ENCODE measurements around the gene TANC1.

The TANC1 gene

DNA sequence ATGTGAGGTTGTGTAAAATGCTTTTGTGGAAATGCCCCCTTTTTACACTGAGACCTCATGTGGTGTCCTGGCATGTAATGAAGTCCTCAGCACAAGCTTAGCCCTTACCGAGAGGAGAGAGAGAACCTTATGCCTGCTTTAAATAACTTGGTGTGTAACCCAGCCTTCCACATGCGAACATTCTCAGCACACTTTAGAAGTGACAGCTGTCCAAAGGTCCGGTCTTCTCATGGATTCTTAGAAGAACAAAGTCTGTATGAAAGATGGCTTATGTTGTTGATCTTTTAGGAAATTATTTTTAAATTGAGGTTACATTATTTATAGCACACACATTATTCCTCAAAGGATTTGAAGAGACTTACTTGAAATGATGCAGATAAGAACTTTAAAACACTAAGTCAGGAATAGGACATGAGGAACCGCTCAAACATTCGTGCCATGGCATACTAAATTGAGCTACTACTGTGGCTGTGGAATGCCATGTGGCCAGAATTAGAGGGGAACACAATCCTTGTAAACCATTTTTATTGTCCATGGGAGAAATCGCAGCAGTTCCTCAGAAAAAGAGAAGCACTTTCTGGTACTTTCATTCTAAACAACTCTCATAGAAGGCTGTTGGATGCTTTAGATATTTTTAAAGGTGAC is 238.4 kb downstream of the TANC1 start:
- DNase-seq, result no peak

DNA sequence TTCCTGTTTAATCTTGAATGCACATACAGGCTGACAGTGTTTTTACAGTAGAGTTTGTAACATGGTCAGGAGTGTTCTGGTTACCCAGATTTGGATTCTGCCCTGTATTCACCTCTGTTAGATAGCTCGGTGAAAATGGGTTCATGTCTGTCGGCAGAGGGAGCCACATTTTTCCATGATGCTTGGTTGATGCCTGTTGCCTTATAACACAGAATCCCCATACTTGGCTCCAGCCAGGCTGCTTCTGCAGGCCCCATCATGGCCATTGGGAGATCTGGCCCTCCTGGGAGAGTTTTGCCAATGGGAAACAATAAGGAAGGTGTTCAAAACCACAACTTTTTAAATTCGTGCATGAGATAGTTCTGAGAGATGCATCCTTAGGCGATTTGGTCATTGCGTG is 240.0 kb downstream of the TANC1 start:
- no peak for DNase-seq

DNA sequence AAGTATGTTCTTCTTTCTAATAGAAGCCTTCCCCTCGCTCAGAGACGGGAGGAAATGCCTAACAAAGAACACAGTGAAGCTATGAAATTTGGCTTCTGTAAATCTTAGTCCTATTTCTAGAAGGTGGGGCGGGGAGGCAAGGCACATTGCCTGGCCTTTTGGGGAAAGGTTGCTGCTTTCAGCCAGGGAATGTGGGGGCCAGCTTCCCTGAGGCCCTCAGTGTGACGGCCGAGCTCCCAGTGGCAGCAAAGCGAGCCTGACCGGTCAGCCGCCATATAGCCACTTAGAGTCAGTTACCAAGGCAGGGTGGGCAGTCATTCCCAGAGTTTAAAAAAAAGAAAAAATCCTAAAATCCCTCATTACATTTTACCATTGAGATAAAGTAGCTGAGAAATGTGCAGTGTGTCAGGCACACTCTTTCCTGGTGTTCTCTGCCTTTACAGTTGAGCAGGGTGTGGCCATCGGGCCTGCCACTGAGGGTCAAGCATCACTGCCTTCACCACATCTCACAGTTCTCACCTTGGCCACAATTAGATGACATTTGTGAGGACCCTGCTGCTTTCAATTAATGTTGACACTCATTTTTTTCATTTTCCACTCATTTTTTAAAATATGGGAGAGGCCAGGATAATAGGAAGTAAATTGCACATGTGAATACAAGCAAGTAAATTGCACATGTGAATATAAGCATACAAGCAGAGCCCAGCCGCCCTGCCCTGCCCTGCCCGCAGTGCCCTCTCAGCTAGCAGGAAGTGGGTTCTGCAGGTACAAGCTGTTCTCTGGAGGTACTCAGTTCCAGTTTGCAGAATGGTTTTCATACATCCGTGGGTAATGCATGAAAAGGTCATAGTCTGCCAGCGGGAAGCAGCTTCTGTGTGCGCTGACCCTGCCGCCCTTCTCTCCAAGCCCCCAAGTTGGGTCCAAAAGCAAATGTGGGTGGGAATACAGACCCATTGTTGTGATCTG is 241.2 kb downstream of the TANC1 start:
- no peak for DNase-seq

DNA sequence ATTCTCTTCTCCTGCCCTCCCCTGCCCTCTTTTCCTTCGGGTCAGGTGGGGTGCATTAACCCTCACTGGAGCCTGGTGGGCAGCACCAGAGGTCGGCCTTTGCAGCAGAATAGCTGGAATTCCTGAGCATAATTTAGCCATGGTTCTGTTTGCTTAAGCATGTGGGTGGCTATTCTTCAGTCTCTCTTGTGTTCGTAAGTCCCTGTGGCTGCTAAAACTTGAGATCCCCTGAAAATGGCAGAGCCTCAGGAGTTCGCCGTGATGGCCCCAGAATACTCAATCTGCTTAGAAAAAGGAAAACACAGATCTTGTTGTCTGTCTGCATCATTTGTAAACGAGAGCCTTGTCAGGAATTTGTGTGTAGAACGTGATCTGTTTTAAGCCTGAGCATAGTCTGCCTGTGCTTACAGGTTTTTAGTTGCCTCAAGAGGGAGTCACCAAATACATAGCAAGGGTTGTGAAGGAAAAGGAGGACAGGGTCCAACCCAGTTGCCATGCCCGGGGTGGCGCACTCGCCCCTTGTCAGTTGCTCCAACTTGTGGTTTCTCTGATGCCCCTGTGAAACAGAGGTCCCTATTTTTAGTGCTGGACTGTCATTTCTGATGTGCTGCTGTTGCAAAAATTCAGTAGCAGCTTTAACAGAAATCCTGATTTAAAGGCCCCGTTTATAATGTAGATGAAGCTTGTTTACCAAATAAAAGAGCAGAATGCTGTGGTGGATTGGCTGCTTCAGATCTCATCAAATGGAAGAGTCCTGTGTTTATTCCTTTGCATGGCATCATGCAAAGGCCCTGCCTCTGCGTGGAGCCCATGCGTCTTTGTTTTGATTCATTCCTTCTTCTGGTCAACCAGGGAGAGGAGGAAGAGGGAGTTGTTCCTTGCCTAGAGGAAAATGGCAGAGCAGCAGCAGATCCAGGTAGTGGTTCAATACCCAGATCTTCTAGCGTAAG is 243.3 kb downstream of the TANC1 start:
- no peak for DNase-seq

DNA sequence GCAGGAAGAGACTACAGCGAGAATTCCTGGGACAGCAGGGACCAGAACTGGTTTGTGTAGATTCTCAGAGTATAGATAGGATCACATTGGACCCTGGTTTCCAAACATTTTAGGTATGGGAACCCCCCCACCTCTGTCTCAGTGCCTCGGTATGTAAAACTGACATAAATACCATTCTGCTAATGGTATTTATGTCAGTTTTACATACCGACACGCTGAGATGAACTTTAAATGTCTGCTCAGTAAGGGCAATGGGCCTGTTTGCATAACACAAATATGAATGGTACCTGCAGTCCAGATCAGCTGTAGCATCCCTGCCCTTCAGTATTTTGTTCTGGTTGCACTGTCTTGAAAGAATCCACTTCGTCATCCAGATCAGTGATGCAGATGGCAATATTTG is 244.9 kb downstream of the TANC1 start:
- DNase-seq, result no peak

DNA sequence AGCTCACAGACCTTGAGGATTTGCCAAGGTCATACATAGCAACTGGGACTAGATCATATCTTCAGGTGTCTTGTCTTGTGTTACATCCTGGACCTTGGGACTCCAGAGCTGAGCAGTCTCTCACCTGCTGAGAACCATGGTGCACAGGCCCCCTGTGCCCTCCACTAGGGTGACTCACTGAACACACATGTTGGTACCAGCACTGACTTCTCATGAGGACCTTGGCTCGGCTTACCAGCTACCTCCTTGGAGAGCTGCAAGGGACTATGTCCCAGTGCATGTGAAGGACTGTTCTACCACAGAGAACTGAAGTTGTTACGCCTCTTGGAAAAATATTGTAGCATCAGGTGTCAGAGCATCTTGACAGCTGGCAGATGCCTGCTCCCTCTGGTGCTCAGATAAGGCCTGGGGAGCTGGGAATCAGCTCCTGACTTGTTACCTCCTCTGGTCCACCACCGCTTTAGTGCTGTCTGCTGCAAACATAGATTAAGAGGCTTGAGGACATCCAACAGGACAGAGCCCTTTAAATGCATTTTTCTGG is 246.0 kb downstream of the TANC1 start:
- no peak for DNase-seq

DNA sequence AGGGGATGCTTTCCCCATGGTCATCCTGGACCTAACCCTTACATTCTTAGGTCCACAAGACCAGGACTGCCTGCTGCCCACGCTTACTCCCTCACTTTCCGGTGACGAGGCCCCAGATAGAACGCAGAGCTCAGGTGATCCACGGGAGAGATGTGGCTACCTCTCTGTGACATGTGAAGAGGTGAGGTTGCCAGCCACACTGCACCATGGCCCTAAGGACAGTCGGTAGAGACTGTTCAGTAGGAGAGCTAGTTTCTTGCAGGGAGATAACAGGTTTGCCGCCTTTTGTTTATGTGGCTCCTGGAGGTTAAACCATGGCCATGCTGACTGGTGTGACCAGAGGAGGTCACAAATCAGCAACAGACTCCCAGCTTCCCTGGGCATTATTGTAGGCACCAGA is 246.7 kb downstream of the TANC1 start:
- DNase-seq, result no peak

DNA sequence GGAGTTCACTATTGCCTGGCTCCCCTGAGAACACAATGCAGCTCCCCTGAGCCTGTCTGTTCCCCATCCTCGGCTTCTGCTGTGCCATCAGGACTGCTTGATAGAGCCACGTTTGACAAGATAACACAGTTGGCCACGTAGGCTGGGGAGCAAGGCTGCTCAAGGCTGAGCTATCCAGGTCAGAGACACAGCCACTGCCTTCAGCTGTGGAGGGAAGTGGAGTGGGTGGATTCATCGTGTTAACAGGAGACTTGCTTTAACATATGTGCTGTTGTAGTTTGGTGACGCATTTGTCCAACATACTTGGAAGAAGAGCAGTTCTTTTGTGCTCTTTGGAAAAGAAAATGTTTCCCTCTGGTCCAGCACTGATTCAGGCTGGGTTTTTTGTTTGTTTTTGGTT is 249.2 kb downstream of the TANC1 start:
- DNase-seq, result no peak

DNA sequence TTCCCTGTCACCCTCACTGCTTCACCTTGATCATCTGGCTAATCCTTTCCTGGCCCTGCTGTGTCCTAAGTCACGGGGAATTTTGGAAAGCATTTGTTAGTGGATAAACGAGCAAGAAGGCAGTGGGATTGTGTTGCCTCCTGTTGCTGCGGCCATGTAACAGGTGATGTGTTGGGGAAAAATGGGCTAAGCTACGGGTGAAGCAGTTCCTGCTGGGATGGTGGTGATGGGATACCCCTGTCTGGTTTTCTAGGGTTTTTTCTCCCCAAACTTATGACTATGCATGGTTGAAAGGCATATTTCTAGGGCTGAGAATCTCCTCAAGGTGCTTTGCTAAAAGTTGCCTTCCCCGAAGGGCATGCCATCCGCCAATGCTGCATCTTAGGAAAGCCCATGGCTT is 249.9 kb downstream of the TANC1 start:
- DNase-seq, result no peak

DNA sequence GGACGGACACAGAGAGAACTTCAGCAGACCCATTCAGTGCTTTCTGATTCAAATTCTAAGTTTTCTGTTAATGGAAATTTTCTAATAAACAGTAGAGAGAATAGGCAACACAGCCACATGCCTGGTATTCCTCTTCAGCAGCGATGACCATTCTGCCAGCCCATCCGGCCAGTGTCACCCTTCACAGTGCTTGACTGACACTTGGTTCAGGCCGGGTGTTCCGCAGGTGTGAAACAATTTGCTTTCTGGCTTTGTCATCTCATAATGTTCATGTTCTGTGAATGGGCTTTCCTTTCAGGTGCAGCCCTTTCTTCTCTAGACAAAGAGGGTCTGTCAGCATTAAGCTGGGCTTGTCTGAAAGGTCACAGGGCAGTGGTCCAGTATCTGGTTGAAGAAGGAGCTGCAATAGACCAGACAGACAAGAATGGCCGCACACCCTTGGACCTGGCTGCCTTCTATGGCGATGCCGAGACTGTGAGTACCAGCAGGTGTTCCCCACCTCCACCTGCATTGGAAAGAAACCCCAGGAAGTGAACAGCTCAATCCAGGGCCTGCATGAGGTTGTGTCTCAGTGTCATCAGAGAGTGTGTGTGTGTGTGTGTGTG is 251.1 kb downstream of the TANC1 start:
- no peak for DNase-seq

DNA sequence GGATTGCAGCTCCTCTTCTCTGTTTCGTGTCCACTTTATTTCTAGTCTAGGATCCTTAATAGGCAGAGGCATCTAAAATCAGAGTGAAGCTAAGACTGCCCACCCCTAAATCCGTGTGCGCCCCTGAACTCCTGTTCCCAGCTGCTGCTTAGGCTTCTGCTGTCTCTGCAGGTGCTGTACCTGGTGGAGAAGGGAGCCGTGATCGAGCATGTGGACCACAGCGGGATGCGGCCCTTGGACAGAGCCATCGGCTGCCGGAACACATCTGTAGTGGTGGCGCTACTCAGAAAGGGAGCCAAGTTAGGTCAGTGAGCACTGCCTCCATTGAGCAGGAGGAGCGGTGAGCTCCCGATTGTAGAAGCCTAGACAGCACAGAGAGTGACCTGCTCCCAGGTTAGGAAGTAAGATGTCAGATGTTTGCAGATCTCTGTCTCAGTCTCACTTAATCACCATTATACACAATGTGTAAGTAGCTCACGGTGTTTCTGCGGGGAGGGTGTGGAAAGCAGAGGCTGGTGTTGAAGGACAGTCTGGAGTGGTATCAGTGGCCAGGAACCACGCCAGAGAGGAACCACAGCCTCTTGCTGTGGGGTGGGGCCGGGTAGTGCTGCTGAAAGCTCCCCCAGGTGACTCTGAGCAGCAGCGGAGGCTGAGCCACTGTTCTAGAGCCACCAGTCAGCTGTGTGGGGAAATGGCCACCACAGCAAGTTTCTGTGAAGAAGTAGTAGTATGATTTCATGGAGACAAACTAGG is 255.8 kb downstream of the TANC1 start:
- no peak for DNase-seq

DNA sequence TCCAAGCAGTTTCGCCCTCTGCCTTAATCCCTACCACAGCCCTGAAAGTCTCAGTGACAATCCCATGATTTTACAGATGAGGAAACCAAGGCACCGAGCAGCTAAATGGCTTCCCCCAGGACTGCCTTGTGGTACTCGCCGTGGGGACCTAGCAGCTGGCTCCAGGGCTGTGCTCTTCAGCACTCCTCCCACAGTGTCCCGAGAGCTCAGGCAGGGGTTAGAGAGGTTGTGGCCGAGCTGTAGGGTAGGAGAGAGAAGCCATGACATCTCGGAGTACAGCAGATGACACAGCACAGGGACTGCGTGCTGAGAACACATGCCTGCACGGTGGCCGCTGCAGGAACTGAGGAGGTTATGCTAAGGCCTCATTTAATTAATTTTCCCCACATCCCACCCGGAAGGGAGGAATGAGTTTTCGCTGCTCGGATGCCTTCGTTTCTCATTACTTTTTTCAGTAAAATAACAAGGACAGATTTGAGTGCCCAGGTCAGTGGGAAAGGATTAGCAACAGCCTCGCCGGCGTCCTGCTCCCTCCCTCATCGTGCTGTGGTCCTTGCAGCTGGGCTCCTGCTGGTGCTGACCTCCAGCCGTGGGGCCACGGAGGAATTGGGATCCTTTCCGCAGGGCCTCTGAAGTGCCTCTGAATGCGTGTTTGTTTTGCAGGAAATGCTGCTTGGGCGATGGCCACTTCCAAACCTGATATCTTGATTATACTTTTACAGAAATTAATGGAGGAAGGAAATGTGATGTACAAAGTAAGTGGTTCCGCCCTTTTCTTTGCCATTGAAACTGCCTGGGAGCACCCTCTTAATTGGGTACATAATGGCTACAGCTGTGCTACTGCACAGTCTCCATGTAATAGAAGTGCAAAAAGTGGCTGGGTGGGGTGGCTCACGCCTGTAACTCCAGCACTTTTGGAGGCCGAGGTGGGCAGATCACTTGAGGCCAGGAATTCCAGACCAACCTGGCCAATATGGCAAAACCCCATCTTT is 256.9 kb downstream of the TANC1 start:
- peak; percentile 66 for DNase-seq

DNA sequence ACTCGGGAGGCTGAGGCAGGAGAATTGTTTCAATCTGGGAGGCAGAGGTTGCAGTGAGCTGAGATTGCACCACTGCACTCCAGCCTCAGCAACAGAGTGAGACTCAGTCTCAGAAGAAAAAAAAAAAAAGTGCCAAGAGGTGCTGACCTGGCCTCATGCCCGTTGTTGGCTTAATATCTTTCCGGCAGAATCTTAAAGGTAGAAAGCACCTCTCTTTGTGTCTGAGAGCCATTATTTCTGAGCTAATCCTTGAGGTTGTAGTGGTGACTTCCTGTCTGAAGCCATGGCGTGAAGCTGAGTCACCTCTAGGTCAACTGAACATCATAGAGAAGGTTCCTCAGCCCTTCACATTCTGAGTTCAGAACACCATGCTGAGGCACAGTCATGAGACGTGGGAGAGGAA is 257.6 kb downstream of the TANC1 start:
- peak; percentile 45 for DNase-seq

DNA sequence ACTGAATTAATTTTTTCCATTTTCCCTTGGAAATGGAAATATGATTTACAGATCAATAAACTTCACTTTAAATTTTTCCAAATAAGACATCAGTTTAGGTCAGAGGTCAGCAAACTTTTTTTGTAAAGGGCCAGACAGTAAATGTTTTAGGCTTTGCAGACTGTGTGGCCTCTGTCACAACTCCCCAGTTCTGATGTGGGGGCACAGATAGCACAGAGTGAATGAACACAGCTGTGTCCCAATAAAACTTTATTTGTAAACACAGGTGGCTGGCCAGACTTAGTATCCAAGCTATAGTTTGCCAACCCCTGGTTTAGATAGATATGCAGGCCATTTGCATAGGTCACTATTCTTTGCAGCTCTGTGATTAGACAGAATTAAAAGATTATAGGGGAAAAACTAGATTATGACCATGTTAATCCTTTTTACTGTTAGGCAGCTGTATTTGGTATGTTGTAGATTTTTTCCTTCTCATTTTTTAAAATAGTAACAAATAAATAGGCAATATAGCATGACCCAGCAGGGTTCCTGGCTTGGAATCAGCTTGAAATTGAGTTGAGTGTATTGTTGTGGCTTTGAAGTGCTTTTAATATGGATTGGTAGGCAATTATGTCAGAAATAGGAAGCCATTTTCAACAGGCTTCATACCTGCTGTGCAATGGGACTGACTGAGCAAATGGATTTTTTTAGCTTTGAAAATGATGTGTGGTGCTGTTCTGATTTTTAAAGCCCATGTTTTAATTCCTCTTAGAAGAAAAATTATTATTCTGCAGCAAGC is 258.4 kb downstream of the TANC1 start:
- DNase-seq, result peak; percentile 64

DNA sequence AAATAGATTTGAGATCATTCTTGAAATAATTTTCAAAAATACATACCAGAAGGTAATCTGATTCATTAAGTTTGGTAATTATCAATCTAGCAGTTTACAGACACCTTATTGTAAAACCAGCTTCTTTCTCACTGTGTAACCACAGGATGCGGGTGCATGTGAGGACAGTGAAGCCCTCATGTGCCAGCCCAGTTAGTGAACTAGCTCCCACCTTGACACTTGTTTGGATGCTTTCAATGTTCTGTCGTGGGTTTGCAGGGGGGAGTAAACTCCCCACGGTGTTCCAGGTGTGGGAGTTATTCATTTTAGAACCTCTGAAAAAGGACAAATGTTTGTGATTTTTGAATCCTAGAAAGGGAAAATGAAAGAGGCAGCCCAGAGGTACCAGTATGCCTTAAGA is 259.0 kb downstream of the TANC1 start:
- DNase-seq, result no peak

DNA sequence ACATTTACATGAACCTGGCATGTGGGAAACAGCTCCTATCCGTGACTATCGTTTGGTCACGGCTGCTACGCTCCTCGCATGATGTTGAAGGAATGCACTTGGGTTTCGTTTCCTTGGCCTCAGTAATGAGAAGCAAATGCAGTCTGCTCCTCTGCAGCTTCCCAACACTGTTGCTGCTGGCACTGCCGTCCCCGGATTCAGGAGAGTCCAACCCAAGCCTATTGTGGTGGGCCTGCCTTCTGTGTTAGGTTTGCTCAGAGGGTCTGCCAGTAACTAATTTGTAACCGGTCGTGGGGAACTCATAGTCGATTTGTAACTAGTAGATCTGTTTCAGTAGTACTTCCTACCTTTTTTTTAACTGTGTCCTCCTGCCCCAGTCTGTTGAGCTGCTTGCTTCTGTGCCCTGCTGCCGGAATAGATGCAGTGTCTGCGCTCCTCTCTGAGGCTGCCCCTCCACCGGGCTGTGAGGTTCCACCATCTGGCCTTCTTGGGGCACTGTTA is 259.7 kb downstream of the TANC1 start:
- DNase-seq, result no peak

DNA sequence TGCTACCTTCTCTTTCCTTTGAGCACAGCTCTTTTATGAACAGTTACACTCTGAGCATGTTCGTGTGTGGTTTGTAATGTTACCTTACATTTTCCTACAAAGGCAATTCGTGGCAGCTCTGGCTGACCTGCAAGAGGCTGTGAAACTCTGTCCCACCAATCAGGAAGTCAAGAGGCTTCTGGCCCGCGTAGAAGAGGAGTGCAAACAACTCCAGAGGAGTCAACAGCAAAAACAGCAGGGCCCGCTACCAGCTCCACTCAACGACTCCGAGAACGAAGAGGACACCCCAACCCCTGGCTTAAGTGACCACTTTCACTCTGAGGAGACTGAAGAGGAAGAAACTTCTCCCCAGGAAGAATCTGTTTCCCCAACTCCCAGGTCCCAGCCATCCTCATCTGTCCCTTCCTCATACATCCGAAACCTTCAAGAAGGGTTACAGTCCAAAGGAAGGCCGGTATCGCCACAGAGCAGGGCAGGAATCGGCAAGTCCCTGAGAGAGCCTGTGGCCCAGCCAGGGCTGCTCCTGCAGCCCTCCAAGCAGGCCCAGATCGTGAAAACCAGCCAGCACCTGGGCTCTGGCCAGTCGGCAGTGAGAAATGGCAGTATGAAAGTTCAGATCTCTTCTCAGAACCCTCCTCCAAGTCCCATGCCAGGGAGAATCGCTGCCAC is 261.2 kb downstream of the TANC1 start:
- no peak for DNase-seq

DNA sequence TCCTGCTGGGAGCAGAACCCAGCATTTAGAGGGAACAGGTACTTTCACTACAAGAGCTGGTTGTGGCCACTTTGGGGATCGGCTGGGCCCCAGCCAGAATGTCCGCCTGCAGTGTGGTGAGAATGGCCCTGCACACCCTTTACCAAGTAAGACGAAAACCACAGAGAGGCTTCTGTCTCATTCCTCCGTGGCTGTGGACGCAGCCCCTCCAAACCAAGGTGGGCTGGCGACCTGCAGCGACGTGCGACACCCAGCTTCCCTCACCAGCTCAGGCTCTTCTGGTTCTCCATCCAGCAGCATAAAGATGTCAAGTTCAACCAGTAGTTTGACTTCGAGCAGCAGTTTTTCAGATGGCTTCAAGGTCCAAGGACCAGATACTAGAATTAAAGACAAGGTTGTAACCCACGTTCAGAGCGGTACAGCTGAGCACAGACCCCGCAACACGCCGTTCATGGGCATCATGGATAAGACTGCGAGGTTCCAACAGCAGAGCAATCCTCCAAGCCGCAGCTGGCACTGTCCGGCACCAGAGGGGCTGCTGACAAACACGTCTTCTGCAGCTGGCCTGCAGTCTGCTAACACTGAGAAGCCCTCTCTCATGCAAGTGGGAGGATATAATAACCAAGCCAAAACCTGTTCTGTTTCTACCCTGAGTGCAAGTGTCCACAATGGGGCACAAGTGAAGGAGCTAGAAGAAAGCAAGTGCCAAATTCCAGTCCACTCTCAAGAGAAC is 261.9 kb downstream of the TANC1 start:
- no peak for DNase-seq
